ENCODE data around the gene ASXL3.

ASXL3 gene

DNA sequence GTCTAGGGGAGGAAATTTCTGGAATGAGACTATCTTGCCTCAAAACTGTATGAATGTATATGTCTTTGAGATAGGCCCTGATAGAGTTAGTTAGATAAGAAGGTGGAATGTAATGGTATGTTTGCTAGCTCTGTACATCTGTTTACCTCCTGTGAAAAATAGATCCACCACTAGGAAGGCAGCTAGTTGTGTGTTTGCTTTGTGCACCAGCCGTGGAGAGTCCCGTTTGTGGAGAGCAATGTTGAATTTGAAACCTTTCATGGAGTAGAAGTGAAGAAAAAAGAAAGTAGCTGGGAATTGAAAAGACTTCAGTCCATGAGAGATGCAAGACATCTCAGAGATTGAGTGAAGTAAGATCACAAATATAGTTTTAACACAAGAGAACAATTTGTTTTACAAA is 25.4 kb downstream of the ASXL3 start:
- H3K9me3 Mint-ChIP-seq = peaks cover 2% of the 10 kb centered on the region
- no peaks in the 10 kb centered on the region for H3K36me3 Mint-ChIP-seq
- DNase-seq = no peak
- no peaks in the 10 kb centered on the region for H3K4me1 Mint-ChIP-seq
- H3K27ac Mint-ChIP-seq = no peak overlapping the region
- no peaks in the 10 kb centered on the region for H3K27me3 Mint-ChIP-seq
- CTCF ChIA-PET = no interaction called here
- no peak overlapping the region for H3K4me3 Mint-ChIP-seq

DNA sequence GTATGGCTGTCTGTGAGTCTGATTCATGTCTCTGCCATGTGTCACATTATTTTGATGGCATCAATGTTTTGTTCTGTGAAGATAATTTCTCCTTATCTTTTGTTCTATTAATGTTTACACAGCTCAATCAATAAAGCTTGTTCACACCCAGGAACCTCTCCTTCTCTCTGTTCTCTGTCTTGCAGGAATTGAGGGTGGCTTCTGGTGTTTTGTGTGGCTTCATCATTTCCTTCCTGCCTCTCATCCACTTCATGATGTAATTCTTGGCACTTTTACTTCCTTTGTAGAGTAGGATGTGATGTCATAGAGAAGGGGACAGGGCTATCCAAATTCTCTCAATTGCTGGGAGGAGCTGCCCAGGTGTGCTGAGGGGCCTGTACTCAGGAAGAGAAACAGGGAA is 27.2 kb downstream of the ASXL3 start:
- DNase-seq = no peak
- Mint-ChIP-seq H3K36me3 (no peaks in the 10 kb centered on the region), H3K4me1 (no peaks in the 10 kb centered on the region), H3K27me3 (no peaks in the 10 kb centered on the region), H3K9me3 (peaks cover 2% of the 10 kb centered on the region), H3K27ac (no peak overlapping the region), H3K4me3 (no peak overlapping the region)
- CTCF ChIA-PET = no interaction called here

DNA sequence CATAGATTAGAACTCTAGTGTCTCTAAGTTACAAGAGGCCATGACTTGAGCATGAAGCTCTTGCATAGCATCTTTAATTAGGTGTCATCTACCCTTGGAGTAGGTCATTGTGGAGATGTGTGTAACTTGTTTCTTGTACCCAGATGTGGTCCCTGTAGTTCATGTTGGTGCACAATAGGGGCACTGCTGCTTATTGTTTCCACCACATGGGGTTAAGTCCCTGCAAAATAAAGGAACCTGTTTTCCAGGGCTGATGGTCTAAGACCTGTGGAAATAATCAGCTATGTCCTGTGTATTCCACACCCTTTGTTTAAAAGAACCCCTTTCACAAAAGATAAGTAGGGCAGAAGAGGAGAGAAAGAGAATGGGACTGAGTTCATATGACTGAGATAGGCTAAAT is 28.6 kb downstream of the ASXL3 start:
- Mint-ChIP-seq H3K4me1 (no peaks in the 10 kb centered on the region), H3K4me3 (no peak overlapping the region), H3K27me3 (no peaks in the 10 kb centered on the region), H3K36me3 (no peaks in the 10 kb centered on the region), H3K9me3 (peaks cover 2% of the 10 kb centered on the region), H3K27ac (no peak overlapping the region)
- CTCF ChIA-PET = no interaction called here
- no peak for DNase-seq

DNA sequence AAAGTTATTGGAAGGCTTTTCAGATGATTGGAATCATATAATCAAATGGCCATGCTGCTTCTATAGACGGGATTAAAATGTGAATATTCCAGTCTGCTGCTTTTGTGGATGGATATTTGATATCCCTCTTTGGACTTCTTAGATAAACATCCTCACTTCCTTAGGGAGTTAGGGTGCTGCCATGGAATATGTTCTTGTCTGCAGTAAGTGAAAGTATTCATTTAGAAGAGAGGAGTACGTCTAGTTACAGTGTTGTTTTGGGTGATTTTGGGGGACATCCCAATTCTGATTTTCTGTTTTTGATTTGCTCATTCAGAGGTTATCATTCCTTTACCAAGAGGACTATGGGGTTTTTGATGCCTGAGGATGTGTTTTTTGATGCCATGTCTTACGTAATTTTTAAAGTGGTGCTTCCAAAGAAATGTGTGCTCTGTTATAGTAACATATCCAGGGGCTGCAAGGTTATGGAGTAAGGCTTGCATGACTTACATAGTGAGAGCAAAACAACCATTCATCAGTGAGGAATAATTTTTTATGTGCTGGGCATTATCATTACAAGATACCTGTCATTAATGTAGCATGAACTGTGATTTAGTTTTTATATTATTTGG is 33.6 kb downstream of the ASXL3 start:
- no peaks in the 10 kb centered on the region for H3K27me3 Mint-ChIP-seq
- H3K27ac Mint-ChIP-seq = no peak overlapping the region
- H3K4me1 Mint-ChIP-seq = no peaks in the 10 kb centered on the region
- H3K9me3 Mint-ChIP-seq = no peaks in the 10 kb centered on the region
- DNase-seq = no peak
- CTCF ChIA-PET = no interaction called here
- no peak overlapping the region for H3K4me3 Mint-ChIP-seq
- H3K36me3 Mint-ChIP-seq = no peaks in the 10 kb centered on the region

DNA sequence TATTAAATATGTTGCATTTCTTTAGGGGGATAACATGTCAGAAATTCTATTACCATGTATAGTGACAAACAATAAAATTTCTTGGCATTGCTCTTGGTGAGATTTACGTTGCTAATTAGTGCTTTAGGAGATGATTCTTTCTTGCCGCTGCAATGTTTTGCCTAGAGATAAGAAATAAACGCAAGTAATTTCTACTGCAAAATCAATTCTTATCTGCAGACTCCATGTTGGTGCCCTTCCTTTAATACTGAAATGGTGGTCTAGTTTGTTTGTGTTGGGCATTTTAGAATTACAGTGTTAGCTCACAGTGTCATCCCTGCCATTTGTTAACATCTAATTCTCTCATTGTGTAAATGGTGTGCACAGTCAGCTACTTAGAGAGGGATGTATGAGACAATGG is 34.6 kb downstream of the ASXL3 start:
- no peaks in the 10 kb centered on the region for H3K27me3 Mint-ChIP-seq
- no peak overlapping the region for H3K4me3 Mint-ChIP-seq
- CTCF ChIA-PET = no interaction called here
- H3K36me3 Mint-ChIP-seq = no peaks in the 10 kb centered on the region
- DNase-seq = no peak
- H3K9me3 Mint-ChIP-seq = no peaks in the 10 kb centered on the region
- no peaks in the 10 kb centered on the region for H3K4me1 Mint-ChIP-seq
- no peak overlapping the region for H3K27ac Mint-ChIP-seq

DNA sequence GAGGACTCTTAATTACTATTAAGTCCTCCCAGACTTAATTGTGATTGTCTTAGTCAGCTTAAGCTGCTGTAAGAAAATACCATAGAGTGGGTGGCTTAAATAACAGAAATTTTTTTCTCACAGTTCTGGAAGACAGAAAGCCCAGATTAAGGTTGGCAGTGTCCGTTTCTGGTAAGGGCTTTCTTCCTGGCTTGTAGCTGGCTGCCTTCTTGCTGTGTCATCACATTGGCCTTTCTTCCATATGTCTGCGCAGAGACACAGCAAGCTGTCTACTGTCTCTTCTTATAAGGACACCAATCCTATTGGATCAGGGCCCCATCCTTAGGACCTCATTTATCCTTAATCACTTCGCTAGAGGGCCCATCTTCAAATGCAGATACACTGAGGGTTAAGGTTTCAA is 38.5 kb downstream of the ASXL3 start:
- H3K27me3 Mint-ChIP-seq = no peaks in the 10 kb centered on the region
- H3K27ac Mint-ChIP-seq = no peak overlapping the region
- peaks cover 2% of the 10 kb centered on the region for H3K9me3 Mint-ChIP-seq
- H3K4me1 Mint-ChIP-seq = no peaks in the 10 kb centered on the region
- no peak overlapping the region for H3K4me3 Mint-ChIP-seq
- DNase-seq = no peak
- CTCF ChIA-PET = no interaction called here
- H3K36me3 Mint-ChIP-seq = no peaks in the 10 kb centered on the region

- CTCF ChIA-PET = no interaction called here
- H3K36me3 Mint-ChIP-seq = no peaks in the 10 kb centered on the region
- H3K9me3 Mint-ChIP-seq = peaks cover 4% of the 10 kb centered on the region
- H3K4me3 Mint-ChIP-seq = no peak overlapping the region
- no peaks in the 10 kb centered on the region for H3K27me3 Mint-ChIP-seq
- H3K4me1 Mint-ChIP-seq = no peaks in the 10 kb centered on the region
- H3K27ac Mint-ChIP-seq = no peak overlapping the region
- no peak for DNase-seq
Measured at GRCh38 chr18:33627114-33627513, 49.1 kb downstream of the ASXL3 start.

DNA sequence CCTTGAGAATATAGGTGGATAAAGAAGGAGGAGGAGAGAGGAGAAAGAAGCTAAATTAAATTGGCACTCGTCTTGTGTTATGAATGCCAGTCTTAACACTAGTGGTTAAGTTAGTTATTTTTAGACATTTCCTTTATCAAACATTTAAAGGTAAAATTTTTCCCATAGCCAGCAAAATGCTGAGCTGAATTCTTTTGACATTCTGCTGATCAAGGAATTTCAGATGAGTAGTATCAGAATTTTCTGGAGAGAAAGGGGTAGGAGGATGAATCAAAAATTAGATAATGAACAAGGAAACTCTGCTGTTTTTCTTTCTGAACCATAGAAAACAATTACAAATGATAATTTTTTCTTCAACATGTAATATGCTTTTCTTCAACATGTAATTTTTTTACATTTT is 52.5 kb downstream of the ASXL3 start:
- CTCF ChIA-PET = no interaction called here
- DNase-seq = no peak
- H3K36me3 Mint-ChIP-seq = no peaks in the 10 kb centered on the region
- H3K9me3 Mint-ChIP-seq = peaks cover 4% of the 10 kb centered on the region
- no peak overlapping the region for H3K4me3 Mint-ChIP-seq
- no peaks in the 10 kb centered on the region for H3K4me1 Mint-ChIP-seq
- H3K27me3 Mint-ChIP-seq = no peaks in the 10 kb centered on the region
- no peak overlapping the region for H3K27ac Mint-ChIP-seq

GRCh38 chr18:33641141-33641540 is 63.1 kb downstream of the ASXL3 start:
- H3K36me3 Mint-ChIP-seq = no peaks in the 10 kb centered on the region
- no peak for DNase-seq
- H3K4me1 Mint-ChIP-seq = no peaks in the 10 kb centered on the region
- H3K4me3 Mint-ChIP-seq = no peak overlapping the region
- no peak overlapping the region for H3K27ac Mint-ChIP-seq
- H3K9me3 Mint-ChIP-seq = no peaks in the 10 kb centered on the region
- CTCF ChIA-PET = no interaction called here
- no peaks in the 10 kb centered on the region for H3K27me3 Mint-ChIP-seq

DNA sequence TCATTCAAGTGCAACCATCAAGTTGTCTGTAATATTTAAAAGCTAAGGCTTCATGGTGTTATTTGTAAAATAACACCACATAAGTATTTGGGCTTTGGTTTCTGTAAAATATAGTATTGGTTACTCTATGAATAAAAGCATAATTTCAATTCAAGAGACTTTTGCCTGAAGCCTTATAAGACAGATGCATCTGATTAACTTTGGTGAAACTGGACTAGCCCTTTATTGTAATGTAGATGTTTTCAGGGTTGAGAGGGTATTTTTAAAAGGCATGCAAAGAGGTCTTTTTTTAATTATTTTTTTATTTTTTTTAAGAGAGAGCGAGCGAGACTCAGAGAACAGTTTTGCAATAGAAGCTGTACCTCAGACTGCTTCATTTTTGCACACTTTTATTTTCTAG is 66.5 kb downstream of the ASXL3 start:
- DNase-seq = no peak
- Mint-ChIP-seq H3K36me3 (no peaks in the 10 kb centered on the region), H3K27me3 (no peaks in the 10 kb centered on the region), H3K4me1 (no peaks in the 10 kb centered on the region), H3K4me3 (no peak overlapping the region), H3K9me3 (no peaks in the 10 kb centered on the region), H3K27ac (no peak overlapping the region)
- CTCF ChIA-PET = no interaction called here

GRCh38 chr18:33647365-33647764 is 69.3 kb downstream of the ASXL3 start:
- no peaks in the 10 kb centered on the region for H3K36me3 Mint-ChIP-seq

DNA sequence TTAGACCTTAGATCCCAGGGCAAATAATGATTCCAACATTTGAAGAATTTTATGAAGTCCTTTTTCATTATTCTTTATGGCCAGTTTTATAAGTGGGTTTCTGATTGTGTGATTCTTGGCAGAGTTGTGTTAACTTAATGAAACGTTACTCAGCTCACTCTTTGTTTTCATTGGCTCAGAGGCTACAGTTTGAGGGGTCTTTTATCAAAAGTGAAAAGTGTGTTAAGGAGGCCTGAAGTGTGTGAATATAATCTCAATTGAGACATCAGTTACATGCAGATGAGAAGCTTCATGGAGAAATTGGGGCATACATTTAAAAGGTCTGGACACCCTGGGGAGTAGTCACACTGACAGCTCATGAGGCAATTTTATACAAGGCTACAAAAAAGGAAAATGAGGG is 74.6 kb downstream of the ASXL3 start:
- no peaks in the 10 kb centered on the region for H3K4me1 Mint-ChIP-seq
- H3K4me3 Mint-ChIP-seq = no peak overlapping the region
- CTCF ChIA-PET = no interaction called here

More at GRCh38 chr18:33647365-33647764, 69.3 kb downstream of the ASXL3 start:
- Mint-ChIP-seq H3K4me3 (no peak overlapping the region), H3K27ac (no peak overlapping the region), H3K9me3 (no peaks in the 10 kb centered on the region), H3K4me1 (no peaks in the 10 kb centered on the region), H3K27me3 (no peaks in the 10 kb centered on the region)
- no peak for DNase-seq
- CTCF ChIA-PET = no interaction called here

GRCh38 chr18:33653231-33653630 is 75.2 kb downstream of the ASXL3 start:
- Mint-ChIP-seq H3K4me3 (no peak overlapping the region), H3K36me3 (no peaks in the 10 kb centered on the region), H3K27ac (no peak overlapping the region), H3K4me1 (no peaks in the 10 kb centered on the region), H3K9me3 (peaks cover 1% of the 10 kb centered on the region), H3K27me3 (no peaks in the 10 kb centered on the region)
- no peak for DNase-seq
- CTCF ChIA-PET = no interaction called here

More for the DNA sequence above, 74.6 kb downstream of the ASXL3 start:
- DNase-seq = no peak
- no peak overlapping the region for H3K27ac Mint-ChIP-seq
- no peaks in the 10 kb centered on the region for H3K27me3 Mint-ChIP-seq
- H3K9me3 Mint-ChIP-seq = peaks cover 1% of the 10 kb centered on the region
- H3K36me3 Mint-ChIP-seq = no peaks in the 10 kb centered on the region

GRCh38 chr18:33656889-33657448 is 79.0 kb downstream of the ASXL3 start:
- CTCF ChIA-PET = no interaction called here
- H3K9me3 Mint-ChIP-seq = peaks cover 1% of the 10 kb centered on the region
- DNase-seq = no peak
- no peaks in the 10 kb centered on the region for H3K4me1 Mint-ChIP-seq
- no peak overlapping the region for H3K27ac Mint-ChIP-seq
- no peaks in the 10 kb centered on the region for H3K36me3 Mint-ChIP-seq
- no peak overlapping the region for H3K4me3 Mint-ChIP-seq
- no peaks in the 10 kb centered on the region for H3K27me3 Mint-ChIP-seq

- Mint-ChIP-seq H3K4me1 (no peaks in the 10 kb centered on the region), H3K36me3 (no peaks in the 10 kb centered on the region), H3K27ac (no peak overlapping the region), H3K4me3 (no peak overlapping the region), H3K9me3 (peaks cover 1% of the 10 kb centered on the region), H3K27me3 (no peaks in the 10 kb centered on the region)
- no peak for DNase-seq
- CTCF ChIA-PET = no interaction called here
Measured at GRCh38 chr18:33660696-33661310, 82.8 kb downstream of the ASXL3 start.

Measured in activated naive CD4-positive, alpha-beta T cell treated with anti-CD3 and anti-CD28 coated beads, Interleukin-2, amount 10 ng/mL, durations not matched to agents 7 days and 5 days (primary cell).